Endothelial cell (in vitro differentiated cells): ENCODE results near the gene PDE5A. TPM values are rescaled to one million over a fixed set of nuclear protein-coding genes. Genes with fewer than 3 reads are reported as not detected.
"Not testable (repeated sequence)": the region's sequence is repeated elsewhere in the genome, so short reads cannot be mapped to it uniquely, and the experiment has no call there.

ENCODE experiments used
- DNase-seq: peaks from one replicate; pipeline ENCODE4 v3.0.0; 2021; ENCODE audit warnings: low spot score
- H3K27ac Mint-ChIP-seq: one replicate; pipeline ENCODE4 v1.8.0; 2021; ENCODE audit warnings: mixed read lengths, inconsistent platforms; ENCODE audit not compliant: unreplicated experiment
- H3K27me3 Mint-ChIP-seq: one replicate; pipeline ENCODE4 v1.8.0; 2021; ENCODE audit warnings: mild to moderate bottlenecking, moderate library complexity, mixed read lengths, inconsistent platforms; ENCODE audit not compliant: unreplicated experiment
- H3K36me3 Mint-ChIP-seq: one replicate; pipeline ENCODE4 v1.8.0; 2021; ENCODE audit warnings: mild to moderate bottlenecking, low read depth, mixed read lengths, inconsistent platforms; ENCODE audit not compliant: unreplicated experiment
- H3K4me1 Mint-ChIP-seq: one replicate; pipeline ENCODE4 v1.8.0; 2021; ENCODE audit warnings: mild to moderate bottlenecking, mixed read lengths, inconsistent platforms; ENCODE audit not compliant: unreplicated experiment
- H3K4me3 Mint-ChIP-seq: one replicate; pipeline ENCODE4 v1.8.0; 2021; ENCODE audit warnings: mild to moderate bottlenecking, mixed read lengths, inconsistent platforms; ENCODE audit not compliant: unreplicated experiment
- H3K9me3 Mint-ChIP-seq: one replicate; pipeline ENCODE4 v1.8.0; 2021; ENCODE audit warnings: mixed read lengths, inconsistent platforms; ENCODE audit not compliant: unreplicated experiment
- total RNA-seq: library from RNA; stranded (reverse); fragmentation: NEBNext Ultra II Directional; extraction: Animal tissue kit (Norgen Biotek cat#: 25700); gene quantifications from one replicate; pipeline ENCODE4 v1.2.1, GENCODE V29; 2021; ENCODE audit not compliant: unreplicated experiment
- TF ChIP-seq, protein P1 (sequence below): fragments of 200-600 bp; sonication (generic); IDR thresholded peaks from one replicate; pipeline ENCODE4 v1.5.0; 2021; ENCODE audit warnings: antibody characterized with exemption; ENCODE audit not compliant: unreplicated experiment

The PDE5A gene
- total RNA-seq, 1 donor from 2014 or later = 3.4 TPM

- Mint-ChIP-seq H3K4me3 (no peak overlapping the region), H3K27me3 (peaks cover 2% of the 10 kb centered on the region), H3K36me3 (no peaks in the 10 kb centered on the region), H3K27ac (no peak overlapping the region), H3K9me3 (no peaks in the 10 kb centered on the region), H3K4me1 (peaks cover 5% of the 10 kb centered on the region)
- TF ChIP-seq, protein P1, sequence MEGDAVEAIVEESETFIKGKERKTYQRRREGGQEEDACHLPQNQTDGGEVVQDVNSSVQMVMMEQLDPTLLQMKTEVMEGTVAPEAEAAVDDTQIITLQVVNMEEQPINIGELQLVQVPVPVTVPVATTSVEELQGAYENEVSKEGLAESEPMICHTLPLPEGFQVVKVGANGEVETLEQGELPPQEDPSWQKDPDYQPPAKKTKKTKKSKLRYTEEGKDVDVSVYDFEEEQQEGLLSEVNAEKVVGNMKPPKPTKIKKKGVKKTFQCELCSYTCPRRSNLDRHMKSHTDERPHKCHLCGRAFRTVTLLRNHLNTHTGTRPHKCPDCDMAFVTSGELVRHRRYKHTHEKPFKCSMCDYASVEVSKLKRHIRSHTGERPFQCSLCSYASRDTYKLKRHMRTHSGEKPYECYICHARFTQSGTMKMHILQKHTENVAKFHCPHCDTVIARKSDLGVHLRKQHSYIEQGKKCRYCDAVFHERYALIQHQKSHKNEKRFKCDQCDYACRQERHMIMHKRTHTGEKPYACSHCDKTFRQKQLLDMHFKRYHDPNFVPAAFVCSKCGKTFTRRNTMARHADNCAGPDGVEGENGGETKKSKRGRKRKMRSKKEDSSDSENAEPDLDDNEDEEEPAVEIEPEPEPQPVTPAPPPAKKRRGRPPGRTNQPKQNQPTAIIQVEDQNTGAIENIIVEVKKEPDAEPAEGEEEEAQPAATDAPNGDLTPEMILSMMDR = no peak
- DNase-seq = no peak
Observed at GRCh38 chr4:119663160-119663788, 34.7 kb upstream of the PDE5A start.

- not testable (repeated sequence) for H3K9me3 Mint-ChIP-seq, H3K27ac Mint-ChIP-seq, H3K4me3 Mint-ChIP-seq, H3K4me1 Mint-ChIP-seq, H3K36me3 Mint-ChIP-seq, H3K27me3 Mint-ChIP-seq, DNase-seq
Observed at GRCh38 chr4:119662612-119663011, 34.0 kb upstream of the PDE5A start.

DNA sequence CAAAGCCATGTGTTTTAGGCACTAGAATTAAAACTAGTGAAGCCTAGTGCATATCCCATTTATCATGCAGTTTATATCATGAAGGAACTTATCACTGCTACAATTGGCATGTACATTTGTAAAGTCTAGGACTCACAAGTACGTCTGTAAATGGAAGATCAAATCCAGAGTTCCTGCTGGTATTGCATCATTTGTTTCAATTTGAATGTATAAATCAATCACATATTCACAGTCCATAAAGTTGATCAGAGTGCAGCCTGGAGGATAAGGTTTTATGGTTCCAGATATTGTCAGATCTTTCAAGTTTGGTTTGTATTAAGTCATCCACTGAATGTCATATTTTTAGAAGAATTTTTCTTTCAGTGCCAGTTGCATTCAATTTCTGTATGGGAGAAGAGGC, 32.6 kb upstream of the PDE5A start:
- Mint-ChIP-seq H3K4me1 (peaks cover 5% of the 10 kb centered on the region), H3K9me3 (no peaks in the 10 kb centered on the region), H3K27ac (no peak overlapping the region), H3K27me3 (peaks cover 2% of the 10 kb centered on the region), H3K4me3 (no peak overlapping the region), H3K36me3 (no peaks in the 10 kb centered on the region)
- TF ChIP-seq, protein P1 = no peak
- no peak for DNase-seq

DNA sequence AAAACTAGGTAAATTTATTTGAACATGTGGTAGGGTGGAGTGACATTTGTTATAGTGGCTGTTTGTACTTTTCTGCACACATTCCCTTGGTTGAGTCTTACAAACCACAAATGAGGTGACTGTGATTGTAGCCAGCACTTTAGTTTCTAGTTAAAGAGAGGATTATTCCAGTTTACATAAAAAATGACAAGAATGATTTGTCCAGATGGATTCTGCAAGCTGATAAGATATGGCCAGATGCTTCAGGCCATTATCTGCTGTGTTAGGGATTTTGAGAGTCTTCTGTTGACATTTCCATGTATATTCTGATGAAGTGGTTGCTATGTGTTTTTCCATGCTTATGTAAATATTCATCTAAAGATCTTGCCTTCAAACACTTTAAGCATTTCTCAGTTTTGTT, 31.0 kb upstream of the PDE5A start:
- Mint-ChIP-seq H3K4me3 (no peak overlapping the region), H3K27ac (no peak overlapping the region), H3K27me3 (peaks cover 2% of the 10 kb centered on the region), H3K9me3 (no peaks in the 10 kb centered on the region), H3K36me3 (no peaks in the 10 kb centered on the region), H3K4me1 (peaks cover 5% of the 10 kb centered on the region)
- DNase-seq = no peak
- TF ChIP-seq, protein P1 = no peak

- H3K36me3 Mint-ChIP-seq = no peaks in the 10 kb centered on the region
- no peaks in the 10 kb centered on the region for H3K4me1 Mint-ChIP-seq
- TF ChIP-seq, protein P1 = no peak
- no peak overlapping the region for H3K4me3 Mint-ChIP-seq
- H3K27ac Mint-ChIP-seq = no peak overlapping the region
- no peaks in the 10 kb centered on the region for H3K27me3 Mint-ChIP-seq
- no peak for DNase-seq
- no peaks in the 10 kb centered on the region for H3K9me3 Mint-ChIP-seq
Observed at GRCh38 chr4:119657111-119657611, 28.6 kb upstream of the PDE5A start.
